Measurements from ENCODE around the gene GMCL2.

GMCL2 gene

DNA sequence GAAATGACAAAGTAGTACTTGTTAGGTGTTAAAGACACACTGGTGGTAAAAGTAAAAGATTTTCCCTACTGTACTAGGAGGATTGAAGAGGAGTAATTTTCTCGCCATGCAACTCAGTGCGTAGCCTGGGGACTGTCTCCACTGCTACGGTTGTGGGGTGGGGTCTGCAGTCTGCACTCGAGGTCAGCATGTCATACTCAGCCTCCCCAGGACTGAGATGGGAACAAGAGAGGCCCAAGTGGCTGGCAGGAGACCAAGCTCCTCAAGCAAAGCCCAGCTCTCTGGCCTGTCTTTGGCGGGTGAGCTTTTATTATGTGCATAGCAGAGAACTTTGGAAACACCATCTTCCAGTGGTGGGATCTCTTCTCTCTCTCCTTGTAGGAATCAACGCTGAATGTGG, 43.9 kb downstream of the GMCL2 start:
- DNase-seq (ENCODE audit: low read depth), result no peak

DNA sequence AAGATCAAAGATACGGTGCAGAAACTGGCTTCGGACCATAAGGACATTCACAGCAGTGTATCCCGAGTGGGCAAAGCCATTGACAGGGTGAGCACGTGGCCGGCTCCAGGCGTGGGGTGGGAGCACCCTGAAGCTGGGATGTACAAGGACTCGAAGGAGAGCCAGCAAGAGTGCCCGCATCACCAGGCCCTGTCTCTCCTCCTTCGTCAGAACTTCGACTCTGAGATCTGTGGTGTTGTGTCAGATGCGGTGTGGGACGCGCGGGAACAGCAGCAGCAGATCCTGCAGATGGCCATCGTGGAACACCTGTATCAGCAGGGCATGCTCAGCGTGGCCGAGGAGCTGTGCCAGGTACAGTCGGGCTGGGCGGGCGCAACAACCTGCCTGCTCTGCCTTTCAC, 44.5 kb downstream of the GMCL2 start:
- DNase-seq (ENCODE audit: low read depth), result no peak

DNA sequence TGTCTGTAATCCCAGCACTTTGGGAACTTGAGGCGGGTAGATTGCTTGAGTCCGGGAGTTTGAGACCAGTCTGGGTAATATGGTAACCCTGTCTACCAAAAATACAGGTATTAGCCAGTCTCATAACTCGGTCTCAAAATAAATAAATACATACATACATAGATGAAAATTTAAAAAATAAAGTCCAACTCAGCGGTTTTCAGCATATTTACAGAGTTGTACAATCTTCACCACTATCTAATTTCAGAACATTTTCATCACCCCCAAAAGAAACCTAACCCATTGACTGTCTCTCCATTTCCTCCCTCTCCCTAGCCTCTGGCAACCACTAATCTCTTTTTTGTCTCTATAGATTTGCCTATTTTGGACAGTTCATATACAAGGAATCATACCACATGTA, 45.6 kb downstream of the GMCL2 start:
- DNase-seq (ENCODE audit: low read depth), result no peak

DNA sequence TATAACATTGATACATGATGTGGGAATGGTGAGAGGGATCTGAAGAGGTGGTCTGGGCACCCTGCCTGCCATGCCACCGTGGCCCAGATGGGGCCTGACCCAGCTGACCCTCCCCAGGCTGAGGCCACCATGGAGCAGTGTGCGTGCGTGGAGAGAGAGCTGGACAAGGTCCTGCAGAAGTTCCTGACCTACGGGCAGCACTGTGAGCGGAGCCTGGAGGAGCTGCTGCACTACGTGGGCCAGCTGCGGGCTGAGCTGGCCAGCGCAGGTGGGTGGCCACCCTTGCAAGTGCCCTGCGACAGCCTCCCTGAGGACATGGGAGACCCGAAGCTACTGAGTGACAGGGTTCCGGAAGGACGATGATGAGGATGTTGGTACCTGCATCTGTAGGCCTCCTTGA, 49.2 kb downstream of the GMCL2 start:
- no peak for DNase-seq (ENCODE audit: low read depth)

DNA sequence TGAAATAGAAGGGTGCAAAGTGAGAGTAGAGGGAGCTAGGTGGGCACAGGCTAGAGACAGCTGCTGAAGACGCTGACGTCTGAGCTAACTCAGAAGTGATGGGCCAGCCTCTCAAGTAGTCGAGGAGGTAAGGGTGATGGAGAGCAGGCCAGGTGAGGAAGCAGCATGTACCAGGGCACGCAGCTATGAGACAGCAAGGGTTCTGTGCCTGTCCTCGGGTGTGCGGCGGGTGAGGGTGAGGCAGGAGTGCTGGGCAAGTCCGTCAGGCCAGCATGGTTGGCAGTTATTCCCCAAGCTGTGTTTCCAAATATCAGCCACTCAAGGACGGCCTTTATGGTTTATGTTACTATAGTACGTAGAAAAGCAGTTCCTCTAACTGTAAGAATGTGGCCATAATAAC, 50.2 kb downstream of the GMCL2 start:
- no peak for DNase-seq (ENCODE audit: low read depth)
